Mucosa of descending colon (tissue), 3 donors: ENCODE results near the gene NFIA. TPM values are rescaled to one million over a fixed set of nuclear protein-coding genes. Genes with fewer than 3 reads are reported as not detected.
"Not testable (repeated sequence)": the region's sequence is repeated elsewhere in the genome, so short reads cannot be mapped to it uniquely, and the experiment has no call there.

Experiments
- ATAC-seq: fragments of 200-7000 bp; cut with Tn5 transposase; one replicate; pipeline ENCODE4 v1.9.1; 2020; ENCODE audit warnings: mild to moderate bottlenecking, moderate library complexity
- DNase-seq, 3 donors: peaks; one replicate each; pipeline ENCODE4 v3.0.0-alpha.2; 2020
- H3K36me3 ChIP-seq: fragments of 200-600 bp; one replicate; pipeline ENCODE4 v1.8.0; 2021; ENCODE audit warnings: low read depth, mild to moderate bottlenecking
- H3K4me1 ChIP-seq: fragments of 200-600 bp; one replicate; pipeline ENCODE4 v1.8.0; 2021; ENCODE audit warnings: low read depth, mild to moderate bottlenecking
- H3K4me3 ChIP-seq: fragments of 200-600 bp; one replicate; pipeline ENCODE4 v1.8.0; 2021; ENCODE audit warnings: mild to moderate bottlenecking
- H3K9me3 ChIP-seq: fragments of 200-600 bp; one replicate; pipeline ENCODE4 v1.8.0; 2021; ENCODE audit warnings: mild to moderate bottlenecking
- CTCF ChIP-seq: fragments of 200-600 bp; IDR thresholded peaks from one replicate; pipeline ENCODE4 v1.8.0; 2022; ENCODE audit warnings: antibody characterized with exemption, mild to moderate bottlenecking
- intact Hi-C, 2 donors: fragments of 100-400 bp; cut with DNase I in 1 of 2; cut with micrococcal nuclease in 1 of 2; formaldehyde crosslinking; loops; one replicate each; pipeline versions ENCODE4 v1.11.0 to v1.11.1; 2022; cut with DNase I, micrococcal nuclease
- total RNA-seq, 3 donors: library from RNA; stranded (reverse); fragmentation: NEBNext Ultra II Directional in 2 of 3; extraction: Animal tissue kit (Norgen Biotek cat#: 25700) in 2 of 3; gene quantifications; one replicate each; pipeline versions ENCODE4 v1.2.1 to v1.2.4, GENCODE V29; 2021 to 2023
- donor health status: DM: no; HTN: no; CAD: no; lungs with moderate emphysema.
- donor health status: DM: no; HTN: no; CAD: no.
- donor health status: DM: no; HTN: yes; CAD: no.

Gene NFIA
- total RNA-seq, 3 donors from 2014 or later, result 46.4 to 145 (median 51.1) TPM

GRCh38 chr1:61124078-61124477 is 41.7 kb downstream of the NFIA start:
- H3K9me3 ChIP-seq, result no peaks in the 10 kb centered on the region
- no peak for TF ChIP-seq CTCF
- intact Hi-C loops, result no loop called here
- H3K36me3 ChIP-seq, result no peaks in the 10 kb centered on the region
- H3K4me1 ChIP-seq, result no peaks in the 10 kb centered on the region
- H3K4me3 ChIP-seq, result no peak overlapping the region
- ATAC-seq (no peak), DNase-seq (no peak)

- Histone ChIP-seq H3K36me3 (no peaks in the 10 kb centered on the region), H3K4me3 (no peak overlapping the region), H3K4me1 (no peaks in the 10 kb centered on the region), H3K9me3 (no peaks in the 10 kb centered on the region)
- TF ChIP-seq CTCF, result no peak
- DNase-seq (no peak), ATAC-seq (no peak)
- intact Hi-C loops, result no loop called here
Observed at GRCh38 chr1:61124696-61125095, 42.3 kb downstream of the NFIA start.

- H3K4me1 ChIP-seq, result no peaks in the 10 kb centered on the region
- no peaks in the 10 kb centered on the region for H3K9me3 ChIP-seq
- H3K4me3 ChIP-seq, result no peak overlapping the region
- ATAC-seq, result no peak
- TF ChIP-seq CTCF, result no peak
- intact Hi-C loops, result no loop called here
- no peaks in the 10 kb centered on the region for H3K36me3 ChIP-seq
- DNase-seq, result no peak
Observed at GRCh38 chr1:61125263-61125662, 42.9 kb downstream of the NFIA start.

GRCh38 chr1:61125895-61126294 is 43.5 kb downstream of the NFIA start:
- Histone ChIP-seq H3K36me3 (no peaks in the 10 kb centered on the region), H3K4me3 (no peak overlapping the region), H3K4me1 (no peaks in the 10 kb centered on the region), H3K9me3 (no peaks in the 10 kb centered on the region)
- ATAC-seq (no peak), DNase-seq (no peak)
- no peak for TF ChIP-seq CTCF
- intact Hi-C loops, result no loop called here

GRCh38 chr1:61126843-61127242 is 44.5 kb downstream of the NFIA start:
- intact Hi-C loops, ATAC-seq, DNase-seq, H3K9me3 ChIP-seq, H3K36me3 ChIP-seq, H3K4me1 ChIP-seq, H3K4me3 ChIP-seq: not testable (repeated sequence)

GRCh38 chr1:61130338-61131000 is 48.1 kb downstream of the NFIA start:
- Histone ChIP-seq H3K4me1 (peaks cover 16% of the 10 kb centered on the region), H3K36me3 (no peaks in the 10 kb centered on the region), H3K9me3 (no peaks in the 10 kb centered on the region), H3K4me3 (no peak overlapping the region)
- no peak for TF ChIP-seq CTCF
- intact Hi-C loops, result no loop called here
- no peak for DNase-seq
- ATAC-seq, result no peak
